ENCODE data around the gene GABRP.
A peak's percentile ranks its signal among the peaks of the same experiment; 100 is the strongest.
"Not testable (repeated sequence)": the region's sequence is repeated elsewhere in the genome, so short reads cannot be mapped to it uniquely, and the experiment has no call there.

The GABRP gene

GRCh38 chr5:170783498-170784247 is at the start of gene GABRP:
Gene GABRP, plus strand, starts transcription at chr5:170783725. Its CDS starts 4,891 bp downstream, at chr5:170788616.
- no peak for DNase-seq

- no peak for DNase-seq
Observed at GRCh38 chr5:170736966-170737365, 46.6 kb upstream of the GABRP start.

- DNase-seq, result no peak
Observed at GRCh38 chr5:170737591-170737990, 45.9 kb upstream of the GABRP start.

GRCh38 chr5:170738840-170739239 is 44.7 kb upstream of the GABRP start:
- DNase-seq, result no peak

DNA sequence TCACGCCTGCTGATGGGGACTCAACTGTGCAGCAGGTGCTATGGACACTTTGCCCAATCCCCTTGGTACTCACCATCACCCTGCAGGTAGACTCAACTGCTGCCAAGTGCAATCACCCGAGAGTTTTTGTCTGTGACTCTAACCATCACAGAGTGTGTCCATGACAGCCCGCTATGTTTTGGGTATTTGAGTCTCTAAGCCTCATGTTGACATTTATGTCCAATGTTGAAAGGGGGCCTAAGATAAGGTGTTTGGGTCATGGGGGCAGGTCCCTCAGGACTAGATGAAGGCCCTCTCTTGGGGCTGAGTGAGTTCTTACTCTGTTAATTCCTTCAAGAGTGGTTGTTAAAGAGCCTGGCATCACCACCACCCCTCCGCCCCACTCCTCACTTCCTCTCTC is 44.1 kb upstream of the GABRP start:
- no peak for DNase-seq

DNA sequence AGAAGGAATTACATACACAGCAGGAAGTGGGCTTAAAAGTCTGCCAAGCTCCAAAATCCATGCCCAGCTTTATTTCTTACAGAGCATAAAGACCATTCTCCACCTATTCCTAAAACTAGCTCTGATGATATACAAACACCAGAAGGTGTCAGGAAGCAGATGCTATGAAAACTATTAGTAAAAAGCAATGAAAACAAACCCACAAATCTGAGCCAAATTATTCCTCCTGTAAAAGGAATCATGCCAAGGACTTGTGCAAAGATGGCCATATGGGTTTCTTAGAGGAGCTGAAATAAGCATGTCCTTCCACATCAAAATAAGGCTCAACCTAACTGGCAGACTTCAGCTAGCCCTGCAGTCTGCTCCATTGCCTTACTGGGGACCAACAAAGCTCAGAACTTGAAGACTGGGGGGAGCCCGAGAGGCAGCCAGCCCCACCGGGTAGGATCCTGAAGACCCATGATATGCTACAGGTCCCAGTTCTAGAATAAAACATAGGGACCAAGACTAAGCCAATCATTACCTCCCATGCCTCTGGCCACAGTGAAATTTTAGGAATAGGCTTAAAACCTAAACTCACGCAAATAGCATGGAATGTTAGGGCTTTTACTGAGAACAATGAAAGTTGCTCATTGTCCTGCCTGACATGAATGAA is 42.8 kb upstream of the GABRP start:
- no peak for DNase-seq

DNA sequence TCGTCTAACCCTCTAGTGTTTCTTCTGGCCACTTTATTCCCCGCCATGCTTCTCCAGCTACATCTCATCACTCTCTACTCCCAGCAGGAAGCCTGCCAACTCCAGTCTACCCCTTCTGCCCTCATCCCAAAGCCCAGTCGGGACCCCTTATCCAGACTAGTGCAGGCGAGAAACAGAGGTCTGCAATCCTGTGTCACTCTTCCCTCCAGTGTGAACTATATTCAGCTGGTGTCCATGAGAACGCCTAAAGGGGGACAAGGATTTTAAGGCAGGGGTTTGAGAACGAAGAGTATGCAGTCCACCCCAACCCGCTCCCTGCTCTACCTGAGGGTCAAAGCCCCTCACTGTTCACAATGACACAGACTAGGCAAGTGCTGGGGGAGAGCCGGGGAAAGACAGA is 41.7 kb upstream of the GABRP start:
- no peak for DNase-seq

DNA sequence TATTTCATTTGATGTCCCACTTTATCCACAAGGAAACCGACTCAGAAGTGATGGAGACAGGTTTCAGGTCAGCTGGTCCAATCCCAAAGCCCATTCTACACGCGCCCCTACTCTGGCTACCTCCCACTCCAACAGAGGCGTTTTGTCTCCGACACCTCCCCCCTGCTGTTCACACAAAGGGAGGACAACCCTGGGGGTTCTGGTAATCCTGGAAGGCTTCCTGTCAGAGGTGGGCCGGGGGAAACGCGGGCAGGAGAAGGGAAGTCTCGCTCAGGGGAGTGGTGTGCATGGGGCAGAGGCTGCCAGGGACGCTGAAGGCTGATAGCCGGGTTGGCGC is 39.7 kb upstream of the GABRP start:
- no peak for DNase-seq

DNA sequence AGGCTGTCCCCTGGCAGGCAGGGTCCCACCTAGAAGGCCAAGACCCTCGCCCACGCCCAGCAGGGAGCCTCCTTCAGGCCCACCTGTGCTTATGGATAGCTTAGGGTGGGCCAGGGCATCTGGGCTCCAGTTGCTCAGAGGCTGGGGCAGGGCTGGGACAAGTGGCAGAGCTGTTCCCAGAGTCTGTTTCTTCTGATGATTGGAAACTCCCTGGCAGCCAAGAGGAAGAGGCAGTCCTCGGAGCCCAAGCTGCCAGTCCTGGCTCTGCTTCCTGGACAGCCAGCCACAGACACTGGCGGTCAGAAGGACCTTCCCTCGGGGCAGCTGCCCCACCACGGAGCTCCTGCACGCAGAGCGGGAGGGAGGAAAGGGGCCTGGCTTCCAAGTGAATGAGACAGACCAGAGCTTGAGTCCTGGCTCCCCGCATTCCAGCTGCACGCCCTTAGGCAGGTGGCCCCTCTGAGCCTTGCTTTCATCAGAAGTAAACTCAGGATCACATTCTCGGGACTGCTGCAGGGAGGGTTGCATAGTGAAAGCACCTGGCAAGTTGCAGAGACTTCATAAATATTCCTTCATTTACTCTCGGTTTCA is 37.9 kb upstream of the GABRP start:
- DNase-seq, result no peak

- DNase-seq, result no peak
Observed at GRCh38 chr5:170746075-170746960, 37.2 kb upstream of the GABRP start.

DNA sequence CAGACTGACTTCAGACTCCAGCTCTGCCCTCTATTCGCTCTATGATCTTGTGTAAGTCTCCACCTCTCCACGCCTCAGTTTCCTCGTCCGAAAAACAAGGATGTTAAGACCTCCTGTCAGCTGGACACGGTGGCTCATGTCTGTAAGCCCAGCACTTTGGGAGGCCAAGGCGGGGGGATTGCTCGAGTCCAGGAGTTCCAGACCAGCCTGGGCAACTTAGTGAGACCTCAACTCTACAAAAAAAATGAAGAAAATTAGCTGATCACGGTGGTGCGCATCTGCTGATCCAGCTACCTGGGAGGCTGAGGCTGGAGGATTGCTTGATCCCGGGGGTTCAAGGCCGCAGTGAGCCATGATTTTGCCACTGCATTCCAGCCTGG is 36.6 kb upstream of the GABRP start:
- no peak for DNase-seq

- no peak for DNase-seq
Observed at GRCh38 chr5:170747357-170747756, 36.2 kb upstream of the GABRP start.

- no peak for DNase-seq
Observed at GRCh38 chr5:170747851-170748250, 35.7 kb upstream of the GABRP start.

DNA sequence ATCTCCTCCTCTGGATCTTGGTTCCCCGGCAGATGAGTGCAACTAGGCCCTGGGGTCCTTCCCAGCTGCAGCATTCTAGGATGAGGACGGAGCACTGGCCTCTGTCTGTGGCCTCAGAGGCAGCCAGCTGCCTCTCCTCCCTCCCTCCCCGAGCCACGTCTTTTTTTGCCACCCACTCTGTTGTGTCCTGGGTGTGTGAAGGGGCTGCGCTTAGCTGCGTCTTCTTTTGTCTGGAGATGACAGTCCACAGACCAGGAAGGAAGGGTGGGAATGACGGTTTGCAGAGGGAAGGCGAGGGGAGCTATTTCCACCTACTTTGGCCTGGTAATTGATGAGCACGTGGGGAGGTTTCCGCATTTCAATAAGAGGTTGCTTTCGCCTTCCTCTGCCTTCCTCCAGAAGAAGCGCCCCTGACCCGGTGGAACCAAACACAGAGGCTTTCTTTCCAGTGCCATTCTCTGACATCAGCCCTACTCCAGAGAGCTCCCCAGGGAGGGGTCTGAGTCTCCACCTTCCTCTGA is 34.5 kb upstream of the GABRP start:
- DNase-seq, result no peak

DNA sequence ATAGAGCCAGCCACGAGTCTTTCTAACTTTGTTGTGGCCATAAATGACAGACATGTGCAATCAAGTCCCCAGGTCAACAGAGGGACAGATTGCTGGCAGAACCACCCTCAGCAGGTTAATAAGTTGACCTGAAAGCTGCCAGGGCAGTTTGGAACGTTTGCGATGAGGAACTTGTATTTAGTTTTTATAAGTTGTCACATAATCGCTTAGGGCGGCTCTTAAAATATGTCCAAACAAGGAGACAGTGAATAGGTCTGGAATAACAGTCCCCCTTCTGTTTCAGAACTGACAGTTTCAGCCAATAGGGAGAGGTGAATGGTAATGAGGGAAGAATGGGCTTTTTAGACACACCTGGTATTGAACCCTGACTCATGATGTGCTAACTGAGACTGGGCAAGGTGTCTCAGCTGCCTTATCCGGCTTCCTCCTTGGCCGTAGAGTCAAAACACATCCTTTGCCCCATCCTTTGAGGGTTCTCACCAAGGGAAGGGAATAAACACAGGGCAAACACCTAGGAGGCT is 33.6 kb upstream of the GABRP start:
- no peak for DNase-seq

- no peak for DNase-seq
Observed at GRCh38 chr5:170750791-170751190, 32.7 kb upstream of the GABRP start.

DNA sequence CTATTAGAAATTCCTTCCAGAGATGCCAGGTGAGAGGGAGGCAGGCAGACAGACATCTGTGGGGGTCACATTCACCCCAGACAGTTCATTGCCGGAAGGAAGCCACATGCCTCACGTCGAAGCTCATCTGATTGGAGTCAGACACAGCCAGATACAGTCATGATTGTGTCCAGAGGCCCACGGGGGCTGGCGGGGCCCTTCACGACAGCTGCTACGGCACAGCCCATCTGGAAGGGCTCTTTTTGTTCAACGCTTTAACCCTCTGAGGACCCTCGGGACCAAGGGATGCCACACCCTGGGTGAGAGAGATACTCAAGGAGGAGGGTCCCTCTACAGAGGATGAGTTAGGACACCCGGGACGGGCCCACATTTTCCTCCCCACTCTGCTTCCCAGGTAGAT is 31.9 kb upstream of the GABRP start:
- peak; percentile 15 for DNase-seq

- DNase-seq, result peak; percentile 86
Observed at GRCh38 chr5:170752257-170753215, 31.0 kb upstream of the GABRP start.

- DNase-seq, result no peak
Observed at GRCh38 chr5:170753311-170753710, 30.2 kb upstream of the GABRP start.

GRCh38 chr5:170754508-170754907 is 29.0 kb upstream of the GABRP start:
- DNase-seq, result not testable (repeated sequence)

DNA sequence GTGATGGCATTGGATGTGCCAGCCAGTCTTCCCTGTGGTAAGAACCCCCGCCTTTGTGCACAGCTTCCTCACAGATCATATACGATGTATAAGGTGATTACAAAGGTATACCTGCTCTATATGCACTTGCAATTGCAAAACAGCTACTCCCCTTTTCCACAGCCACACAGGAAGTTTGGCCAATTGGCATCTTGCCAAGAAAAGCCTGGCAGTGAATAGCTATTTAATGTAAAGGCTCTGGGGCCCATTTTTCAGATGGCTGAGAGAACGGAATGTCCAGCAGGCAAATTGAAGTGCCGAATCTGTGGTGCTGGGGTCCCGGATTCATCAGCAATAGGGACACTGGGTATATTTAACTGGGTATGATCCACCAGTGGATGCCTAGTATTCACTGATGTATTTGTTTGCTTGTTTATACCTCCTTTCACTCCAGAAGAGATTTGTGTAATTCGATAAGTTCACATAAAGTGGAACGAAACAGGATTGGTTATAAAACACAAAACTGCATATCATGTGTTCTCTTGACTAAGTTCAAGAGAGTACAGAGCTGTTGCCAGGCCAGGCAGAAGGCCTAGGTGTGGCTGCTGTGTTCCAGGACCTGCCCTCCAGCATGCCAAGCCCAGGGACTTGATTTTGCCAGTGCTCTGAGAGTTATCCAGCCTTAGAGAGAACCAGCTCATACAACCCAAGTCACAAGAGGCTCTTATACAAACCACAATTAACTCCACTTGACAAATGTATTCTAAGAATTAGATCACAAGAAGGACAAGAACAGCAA is 27.7 kb upstream of the GABRP start:
- DNase-seq, result peak; percentile 85

All from DMS79 treated with DMSO at 0.1 percent for 48 hours (cell line).